A673 (cell line): ENCODE results near the gene ARID5B.

Experiments
- CTCF ChIP-seq: fragments of 300-800, 200-600 bp; sonication (generic); conservative IDR thresholded peaks from 2 replicates; pipeline ENCODE4 v1.5.1; 2017; ENCODE audit warnings: low read depth, mild to moderate bottlenecking, antibody characterized with exemption, low read length, moderate library complexity, mixed read lengths
- EZH2 ChIP-seq: fragments of 200-600 bp; sonication (generic); IDR thresholded peaks from 2 replicates; pipeline ENCODE4 v1.6.1; 2017; ENCODE audit warnings: borderline replicate concordance, low read depth, mild to moderate bottlenecking, mixed read lengths, antibody characterized with exemption, low read length; ENCODE audit not compliant: poor library complexity, severe bottlenecking

DNA sequence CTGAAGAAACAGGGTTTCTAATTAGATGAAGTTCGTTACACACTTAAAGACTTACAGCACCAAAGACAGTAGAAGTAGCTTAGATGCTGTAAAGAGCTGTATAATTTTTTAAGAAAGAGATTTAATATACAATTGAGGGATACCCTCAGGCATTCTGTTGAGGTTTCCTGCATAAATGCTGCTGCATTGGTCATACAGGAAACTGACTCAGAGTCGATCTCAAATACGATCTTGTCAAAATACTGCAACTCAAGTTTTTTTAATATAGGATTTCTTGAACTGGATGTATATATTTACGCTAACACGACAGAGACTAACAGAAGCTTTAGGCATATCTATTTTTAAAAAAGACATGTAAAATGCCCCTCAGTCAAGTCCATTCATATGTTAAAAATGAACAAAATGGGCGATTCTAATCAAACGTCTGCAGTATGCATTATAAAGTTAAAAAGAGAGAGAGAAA, 2.4 kb upstream of the ARID5B start:
- no peak for TF ChIP-seq CTCF
- no peak for TF ChIP-seq EZH2
